Spleen (tissue), 7 donors: ENCODE results near the gene HHLA2.

ENCODE experiments used
- POLR2A ChIP-seq, 3 donors: fragments of 450-650 bp; IDR thresholded peaks; one replicate each; pipeline ENCODE4 v1.5.1; 2017; ENCODE audit warnings: antibody characterized with exemption in 3 of 3, mild to moderate bottlenecking in 1 of 3
- TF ChIP-seq, protein P1 (sequence below), 11 experiments: fragments of 200-600 bp in 7 of 11; fragments of 450-650 bp in 4 of 11; sonication (generic) in 4 of 11; IDR thresholded peaks in 8 of 11; conservative IDR thresholded peaks in 3 of 11; 1 replicate in 7 of 11; 2 replicates in 4 of 11; pipeline versions ENCODE4 v1.4.0 to v1.8.0; 2016 to 2021; ENCODE audit warnings: antibody characterized with exemption in 11 of 11, inconsistent platforms in 4 of 11, mild to moderate bottlenecking in 1 of 11
- donor health status: DM: no; HTN: no; CAD: no; lungs with moderate emphysema.
- donor health status: DM: no; HTN: no; CAD: no.
- donor health status: DM: no; HTN: no; CAD: no.

DNA sequence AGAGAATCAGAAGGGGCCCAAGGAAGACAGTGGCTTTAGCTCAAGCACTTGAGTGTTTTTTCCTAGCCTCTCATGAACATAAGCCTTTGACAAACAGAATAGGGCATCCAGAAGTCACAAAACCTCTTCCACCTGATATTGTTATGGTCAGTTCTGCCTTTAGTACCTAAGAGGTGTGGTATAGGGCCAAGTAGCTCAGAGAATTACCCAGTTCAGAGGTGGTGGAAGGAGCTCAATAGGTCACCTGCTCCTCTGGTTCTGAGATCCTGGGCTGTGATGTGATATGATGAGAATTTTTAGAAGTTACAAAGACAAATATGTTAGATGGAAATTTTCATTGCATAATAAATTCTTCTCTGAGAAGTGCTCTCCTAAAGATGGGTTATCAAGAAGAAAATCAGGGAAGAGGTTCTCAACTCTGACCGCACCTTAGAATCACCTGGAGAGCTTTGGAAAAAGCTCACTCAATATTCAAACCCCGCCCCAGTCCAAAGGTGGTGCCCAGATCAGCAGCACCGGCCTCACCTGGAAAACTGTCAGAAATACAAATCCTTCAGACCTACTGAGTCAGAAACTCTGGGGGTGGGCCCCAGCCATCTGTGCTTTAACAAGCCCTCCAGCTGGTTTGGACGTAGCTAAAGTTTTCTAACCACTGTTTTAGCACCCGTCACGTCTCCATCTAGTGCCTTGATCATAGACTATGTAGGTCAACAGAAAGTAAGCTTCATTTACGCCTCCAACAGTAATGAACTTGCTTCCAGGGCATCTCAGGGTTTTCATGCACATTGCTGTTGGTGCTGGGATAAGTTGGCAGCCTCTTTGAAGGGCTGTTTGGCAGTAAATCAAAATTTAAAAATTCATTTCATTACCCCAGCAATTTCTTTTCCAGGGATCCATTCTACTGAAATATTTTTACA, 112.8 kb downstream of the HHLA2 start:
- TF ChIP-seq, protein P1, sequence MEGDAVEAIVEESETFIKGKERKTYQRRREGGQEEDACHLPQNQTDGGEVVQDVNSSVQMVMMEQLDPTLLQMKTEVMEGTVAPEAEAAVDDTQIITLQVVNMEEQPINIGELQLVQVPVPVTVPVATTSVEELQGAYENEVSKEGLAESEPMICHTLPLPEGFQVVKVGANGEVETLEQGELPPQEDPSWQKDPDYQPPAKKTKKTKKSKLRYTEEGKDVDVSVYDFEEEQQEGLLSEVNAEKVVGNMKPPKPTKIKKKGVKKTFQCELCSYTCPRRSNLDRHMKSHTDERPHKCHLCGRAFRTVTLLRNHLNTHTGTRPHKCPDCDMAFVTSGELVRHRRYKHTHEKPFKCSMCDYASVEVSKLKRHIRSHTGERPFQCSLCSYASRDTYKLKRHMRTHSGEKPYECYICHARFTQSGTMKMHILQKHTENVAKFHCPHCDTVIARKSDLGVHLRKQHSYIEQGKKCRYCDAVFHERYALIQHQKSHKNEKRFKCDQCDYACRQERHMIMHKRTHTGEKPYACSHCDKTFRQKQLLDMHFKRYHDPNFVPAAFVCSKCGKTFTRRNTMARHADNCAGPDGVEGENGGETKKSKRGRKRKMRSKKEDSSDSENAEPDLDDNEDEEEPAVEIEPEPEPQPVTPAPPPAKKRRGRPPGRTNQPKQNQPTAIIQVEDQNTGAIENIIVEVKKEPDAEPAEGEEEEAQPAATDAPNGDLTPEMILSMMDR (IDR thresholded peaks at IDR 0.05 in 8 of 11, conservative IDR thresholded peaks at IDR 0.05 in 3 of 11), result no peak
- no peak for TF ChIP-seq POLR2A (IDR thresholded peaks at IDR 0.05)
